Activated CD4-positive, alpha-beta T cell treated with anti-CD3 and anti-CD28 coated beads, Interleukin-2, Interleukin-4, amounts not matched to agents 100 ng/mL and 50 ng/mL, durations not matched to agents 16 hours and 8 hours (primary cell): ENCODE results near the gene UGDH.
"Not testable (repeated sequence)": the region's sequence is repeated elsewhere in the genome, so short reads cannot be mapped to it uniquely, and the experiment has no call there.

Experiments used
- DNase-seq: peaks from one replicate; pipeline ENCODE4 v3.0.0-alpha.2; 2020; ENCODE audit warnings: low spot score

UGDH gene

DNA sequence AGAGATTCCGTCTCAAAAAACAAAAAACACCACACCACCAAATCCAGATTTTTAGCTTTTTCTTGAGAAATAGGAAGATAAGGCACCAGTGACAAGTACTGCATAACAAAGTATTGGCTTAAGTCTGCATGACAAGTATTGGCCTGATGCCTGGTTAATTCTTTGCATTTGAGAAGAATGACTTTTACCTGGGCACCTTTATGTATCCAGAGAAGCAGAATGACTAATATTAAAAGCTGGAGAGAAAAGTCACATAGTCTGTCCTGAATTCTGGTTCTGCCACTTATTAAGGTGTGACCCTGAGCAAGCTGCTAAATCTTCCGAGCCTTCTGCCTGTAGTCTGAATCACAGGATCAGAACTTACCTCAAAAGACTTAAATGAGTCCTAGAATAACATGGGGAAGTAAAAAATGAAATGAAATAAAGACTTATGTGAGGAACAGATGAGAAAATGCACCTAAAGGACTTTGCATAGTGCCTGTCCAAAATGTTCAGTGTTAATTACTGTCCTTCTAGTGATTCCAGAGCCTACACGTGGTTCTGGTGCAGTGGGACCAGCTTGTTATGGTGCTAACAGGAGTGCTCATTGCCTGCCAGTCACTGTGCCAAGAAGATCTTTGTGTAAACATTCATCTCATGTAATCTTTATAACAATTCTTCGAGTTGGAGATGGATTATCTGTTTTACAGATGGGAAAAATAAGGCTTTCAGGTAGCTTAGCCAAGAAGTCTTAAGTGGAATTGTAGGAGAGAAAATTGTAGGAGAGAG is 31.6 kb downstream of the UGDH start:
- DNase-seq = no peak

DNA sequence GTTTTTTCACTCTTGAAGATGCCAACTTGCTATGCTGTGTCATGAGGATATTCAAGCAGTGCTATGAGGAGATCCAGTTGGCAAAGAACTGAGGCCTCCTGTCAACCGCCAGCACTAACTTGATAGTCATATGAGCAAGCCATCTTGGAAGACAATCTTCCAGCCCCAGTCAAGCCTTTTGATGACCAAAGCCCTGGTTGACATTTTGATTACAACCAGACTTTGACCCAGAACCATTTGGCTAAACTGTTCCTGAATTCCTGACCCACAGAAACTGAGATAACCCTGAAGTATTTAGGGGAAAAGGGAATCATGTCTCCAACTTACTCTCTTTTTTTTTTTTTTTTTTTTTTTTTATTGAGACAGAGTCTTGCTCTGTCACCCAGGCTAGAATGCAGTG is 32.9 kb downstream of the UGDH start:
- no peak for DNase-seq

DNA sequence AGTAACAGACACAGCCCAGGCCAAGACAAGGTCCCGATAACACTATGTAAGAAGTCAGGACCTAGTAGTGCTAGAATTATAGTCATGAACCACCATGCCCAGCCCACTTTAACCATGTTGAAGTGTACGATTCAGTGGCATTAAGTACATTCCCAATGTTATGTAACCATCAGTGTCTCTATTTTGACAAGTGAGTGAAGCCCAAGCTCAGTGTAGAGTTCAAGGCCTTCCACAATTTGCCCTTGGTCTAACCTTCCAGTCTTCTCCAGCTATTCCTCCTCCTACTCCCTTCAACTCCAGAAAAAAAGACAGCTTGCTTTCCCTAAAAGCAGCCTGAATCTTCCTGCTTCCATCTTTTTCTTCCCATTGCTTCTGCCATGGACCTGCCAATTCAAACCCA is 36.9 kb downstream of the UGDH start:
- DNase-seq = no peak

DNA sequence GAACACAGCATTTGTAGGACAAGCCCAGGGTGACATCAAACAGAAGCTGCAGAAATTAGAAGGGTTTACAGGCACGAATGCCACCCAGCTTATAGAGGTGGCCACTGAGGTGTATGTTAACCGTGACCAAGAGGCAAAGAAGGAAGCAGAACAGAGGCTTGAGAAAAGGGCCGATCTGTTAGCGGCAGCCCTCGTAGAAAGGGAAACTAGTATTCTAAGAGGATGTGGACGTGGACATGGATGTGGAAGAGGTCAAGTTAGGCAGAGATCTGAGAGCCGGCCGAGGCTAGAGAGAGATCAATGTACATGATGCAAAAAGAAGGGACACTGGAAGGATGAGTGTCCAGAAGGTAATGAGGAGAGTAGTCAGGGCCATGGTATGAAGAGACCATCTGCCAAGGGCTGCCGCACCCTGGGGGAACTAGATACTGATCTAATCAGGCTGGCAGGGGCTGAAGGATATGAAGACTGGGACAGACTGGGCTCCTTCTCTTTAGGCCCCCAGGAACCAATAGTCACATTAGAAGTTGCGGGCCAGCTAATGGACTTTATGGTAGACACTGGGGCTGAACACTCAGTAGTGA is 40.9 kb downstream of the UGDH start:
- DNase-seq = no peak

DNA sequence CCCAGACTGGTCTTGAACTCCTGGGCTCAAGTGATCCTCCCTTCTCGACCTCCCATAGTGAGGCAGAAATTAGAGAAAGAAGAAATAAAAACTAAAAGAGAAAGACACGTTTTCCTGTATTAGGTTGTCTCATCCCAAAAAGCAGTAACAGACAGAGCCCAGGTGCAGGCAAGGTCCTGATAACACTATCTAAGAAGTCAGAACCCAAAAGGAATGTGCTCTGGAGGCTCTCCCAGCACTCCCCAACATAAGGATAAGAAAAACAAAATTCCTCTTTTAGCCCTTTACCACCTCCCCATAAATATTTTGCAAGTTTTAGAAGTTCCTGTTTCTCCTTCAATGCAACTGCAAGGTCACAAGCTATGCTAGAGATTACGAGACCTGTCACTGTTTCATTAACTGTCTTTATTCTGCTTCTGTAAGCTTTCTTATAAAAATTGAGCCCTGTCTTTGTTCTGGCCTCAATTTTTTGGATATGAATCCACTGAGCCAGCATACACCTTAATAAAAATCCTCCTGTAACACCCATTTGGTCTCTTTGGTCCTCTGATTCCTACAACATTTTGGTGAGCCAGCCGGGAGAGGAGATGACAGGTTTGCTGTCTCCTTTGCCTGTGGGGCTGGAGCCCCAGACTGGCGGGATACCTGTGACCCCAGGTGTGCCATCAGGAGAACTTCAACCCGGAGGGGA is 42.5 kb downstream of the UGDH start:
- DNase-seq = no peak

DNA sequence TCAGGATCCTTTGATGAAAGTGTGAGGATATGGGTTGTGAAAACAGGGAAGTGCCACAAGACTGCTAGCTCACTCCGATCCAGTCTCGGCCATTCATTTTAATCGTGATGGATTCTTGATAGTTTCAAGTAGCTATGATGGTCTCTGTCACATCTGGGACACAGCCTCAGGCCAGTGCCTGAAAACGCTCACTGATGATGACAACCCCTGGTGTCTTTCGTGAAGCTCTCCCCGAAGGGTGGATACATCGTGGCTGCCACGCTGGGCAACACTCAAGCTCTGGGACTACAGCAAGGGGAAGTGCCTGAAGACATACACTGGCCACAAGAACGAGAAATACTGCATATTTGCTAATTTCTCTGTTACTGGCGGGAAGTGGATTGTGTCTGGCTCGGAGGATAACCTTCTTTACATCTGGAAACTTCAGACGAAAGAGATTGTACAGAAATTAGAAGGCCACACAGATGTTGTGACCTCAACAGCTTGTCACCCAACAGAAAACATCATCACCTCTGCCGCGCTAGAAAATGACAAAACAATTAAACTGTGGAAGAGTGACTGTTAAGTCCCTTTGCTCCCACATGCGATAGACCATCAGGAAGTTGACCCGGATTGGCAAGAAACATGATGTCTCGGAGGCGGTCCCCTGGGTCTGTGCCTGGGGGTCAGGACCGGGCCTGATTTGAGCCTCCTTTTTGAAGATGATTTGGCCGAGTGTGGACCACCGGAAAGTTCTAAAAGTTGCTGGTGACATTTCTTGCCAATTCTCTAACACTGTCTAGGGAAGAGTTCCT is 46.1 kb downstream of the UGDH start:
- no peak for DNase-seq

DNA sequence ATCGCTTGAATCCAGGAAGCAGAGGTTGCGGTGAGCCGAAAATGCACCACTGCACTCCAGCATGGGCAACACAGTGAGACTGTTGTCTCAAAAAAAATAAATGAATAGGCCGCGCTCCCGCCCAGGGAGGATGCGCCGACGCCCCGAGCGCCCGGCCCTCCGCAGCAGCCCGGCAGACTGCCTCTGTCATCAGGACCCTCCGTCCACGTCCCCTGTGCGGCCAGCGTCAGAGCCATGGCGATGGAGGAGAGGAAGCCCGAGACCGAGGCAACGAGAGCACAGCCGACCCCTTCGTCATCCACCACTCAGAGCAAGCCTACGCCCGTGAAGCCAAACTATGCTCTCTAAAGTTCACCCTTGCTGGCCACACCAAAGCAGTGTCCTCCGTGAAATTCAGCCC is 47.0 kb downstream of the UGDH start:
- no peak for DNase-seq

DNA sequence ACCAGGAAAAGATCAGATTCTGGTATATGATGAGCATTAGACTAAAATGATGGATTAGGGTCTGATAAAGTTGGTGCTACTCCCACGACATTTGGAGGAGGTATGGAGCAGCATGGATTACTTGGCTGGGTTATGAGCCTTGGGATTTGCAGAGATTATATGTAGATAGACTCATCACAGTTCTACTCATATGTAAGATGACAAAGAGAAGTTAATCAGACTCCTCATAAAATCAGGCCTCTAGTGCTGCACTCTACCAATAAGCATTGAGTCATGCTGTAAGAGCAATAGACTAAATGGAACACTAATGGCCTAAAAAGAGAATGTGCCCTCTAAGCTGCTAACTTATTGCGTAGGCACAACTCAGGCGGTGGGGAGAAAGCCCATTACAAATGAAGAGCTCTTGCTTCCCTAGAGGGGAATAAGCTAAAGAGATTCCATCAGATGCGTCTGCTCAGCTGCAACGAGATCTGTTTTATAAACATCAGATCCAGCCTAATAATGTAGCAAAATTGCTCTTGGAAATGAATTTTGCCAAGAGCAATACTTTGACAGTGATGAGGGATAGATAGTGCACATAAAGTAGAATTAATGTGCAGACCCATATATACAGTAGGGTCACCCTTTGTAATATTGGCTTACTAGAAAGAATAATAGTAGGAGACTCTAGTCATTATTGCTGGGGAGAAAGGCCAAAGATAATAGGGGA is 50.9 kb downstream of the UGDH start:
- DNase-seq = no peak

DNA sequence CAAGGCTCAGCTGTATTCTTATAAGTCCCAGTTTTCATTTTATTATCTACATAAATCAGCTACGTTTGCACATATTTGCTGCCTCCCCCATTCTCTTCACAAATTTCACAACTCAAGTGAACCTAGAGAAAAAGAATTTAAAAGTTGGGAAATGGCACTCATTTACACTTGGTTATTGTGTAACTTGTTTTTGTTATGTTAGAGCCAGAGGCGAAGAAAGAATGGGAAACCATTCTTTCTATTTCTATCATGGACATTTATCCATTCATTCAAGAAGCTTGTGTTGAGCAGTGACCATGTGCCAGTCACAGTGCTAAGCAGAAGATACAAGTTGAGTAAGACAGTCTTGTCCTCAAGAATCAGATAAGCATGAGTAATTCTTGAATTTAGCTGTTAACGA is 54.8 kb downstream of the UGDH start:
- no peak for DNase-seq

DNA sequence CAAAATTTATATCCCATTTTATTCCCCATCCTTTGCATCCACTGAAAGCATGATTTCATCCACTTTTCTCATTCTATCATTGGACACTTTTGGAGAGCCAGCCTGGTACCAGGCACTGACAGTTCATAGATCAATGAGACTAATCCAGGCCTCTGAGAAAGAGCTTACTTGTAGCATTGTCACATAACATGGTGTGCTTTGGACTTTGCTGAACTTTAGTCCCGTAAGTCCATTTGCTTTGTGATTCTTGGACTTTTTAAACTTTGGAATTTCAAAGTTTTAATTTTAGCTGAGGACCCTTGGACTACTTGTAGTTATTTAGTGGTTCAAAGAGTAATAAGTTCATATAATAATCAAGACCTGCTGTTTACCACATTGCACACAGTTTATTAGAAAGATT is 56.8 kb downstream of the UGDH start:
- no peak for DNase-seq

DNA sequence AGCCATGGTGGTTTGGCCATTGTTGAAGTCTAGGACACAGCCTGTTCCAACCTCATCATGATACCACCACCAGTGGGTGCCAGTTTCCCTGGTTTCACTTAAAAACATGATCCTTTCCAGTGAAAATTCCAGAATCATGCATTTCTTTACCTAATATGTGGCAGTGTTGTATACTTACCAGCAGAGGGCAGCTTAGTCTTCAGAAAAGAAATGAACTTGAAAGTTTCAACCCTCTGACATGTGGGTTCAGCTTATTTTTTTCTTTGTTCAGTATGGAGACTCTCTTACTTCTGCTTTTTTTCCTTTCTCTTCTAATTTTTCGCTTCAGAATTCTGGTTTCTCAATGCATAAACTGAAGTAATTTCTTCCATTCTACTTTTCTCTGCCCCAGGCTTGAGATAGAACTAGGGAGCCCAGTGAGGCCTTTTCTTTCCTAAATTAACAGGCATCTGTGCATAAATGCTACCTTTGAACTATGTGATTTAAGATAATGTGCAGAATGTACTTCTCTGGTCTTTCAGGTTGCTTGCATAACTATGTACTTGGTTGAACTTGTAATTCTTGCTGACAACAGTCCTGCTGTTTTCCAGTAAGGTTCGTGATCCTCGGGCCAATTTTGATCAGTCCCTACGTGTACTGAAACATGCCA is 57.7 kb downstream of the UGDH start:
- DNase-seq = peak; percentile 49

DNA sequence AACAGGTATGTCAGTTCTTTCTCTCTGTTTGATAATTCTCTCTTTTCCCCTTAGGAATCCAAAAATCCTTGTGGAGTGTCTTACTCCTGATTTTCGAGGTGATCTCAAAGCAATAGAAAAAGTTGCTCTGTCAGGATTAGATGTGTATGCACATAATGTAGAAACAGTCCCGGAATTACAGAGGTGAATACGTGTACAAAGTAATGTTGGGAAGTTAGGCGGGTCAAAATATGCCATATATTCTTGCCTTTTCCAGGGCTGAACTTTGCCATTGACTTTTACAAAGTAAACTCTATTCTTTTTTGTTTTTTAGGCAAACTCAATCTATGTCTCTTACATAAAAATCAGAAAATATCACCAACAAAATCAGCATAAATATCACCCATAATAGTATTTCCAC is 59.8 kb downstream of the UGDH start:
- DNase-seq = no peak

DNA sequence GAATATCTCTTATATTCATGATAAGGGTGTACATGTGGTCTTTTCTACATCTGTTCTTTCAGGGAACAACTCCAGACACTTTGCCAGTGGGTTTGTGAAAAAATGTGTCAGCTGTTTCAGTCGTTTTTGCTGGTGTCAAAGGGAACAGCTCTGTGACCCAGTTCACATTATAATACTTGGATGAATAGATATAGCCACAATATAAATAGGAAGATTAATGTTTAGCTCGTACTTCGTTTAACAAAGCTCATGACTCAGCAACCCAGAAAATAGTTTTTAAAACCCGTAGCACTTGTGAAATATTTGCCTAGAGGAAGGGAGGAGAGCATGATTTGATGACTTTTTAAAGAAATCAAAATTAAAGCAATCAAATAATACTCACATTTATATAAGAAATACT is 60.5 kb downstream of the UGDH start:
- DNase-seq = no peak

DNA sequence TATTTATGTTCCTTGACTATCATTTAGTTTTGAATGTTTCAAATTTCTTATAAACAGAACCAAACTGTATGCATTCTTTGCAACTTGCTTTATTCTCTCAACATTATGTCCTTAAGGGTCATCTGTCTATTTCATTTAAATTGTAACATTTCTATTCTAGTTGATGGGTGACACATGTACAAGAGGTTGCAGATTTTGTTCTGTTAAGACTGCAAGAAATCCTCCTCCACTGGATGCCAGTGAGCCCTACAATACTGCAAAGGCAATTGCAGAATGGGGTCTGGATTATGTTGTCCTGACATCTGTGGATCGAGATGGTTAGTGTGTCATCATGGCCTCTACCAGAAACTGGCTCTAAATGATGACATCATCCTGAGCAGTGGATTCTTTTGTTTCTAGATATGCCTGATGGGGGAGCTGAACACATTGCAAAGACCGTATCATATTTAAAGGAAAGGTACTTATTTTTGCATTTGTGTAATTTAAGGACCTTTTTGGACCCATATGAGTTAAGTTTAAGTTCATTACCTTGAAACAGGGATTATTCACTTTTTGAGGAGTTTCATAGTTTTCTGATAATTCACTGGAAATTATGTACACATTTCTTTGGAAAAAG is 62.2 kb downstream of the UGDH start:
- peak; percentile 47 for DNase-seq

DNA sequence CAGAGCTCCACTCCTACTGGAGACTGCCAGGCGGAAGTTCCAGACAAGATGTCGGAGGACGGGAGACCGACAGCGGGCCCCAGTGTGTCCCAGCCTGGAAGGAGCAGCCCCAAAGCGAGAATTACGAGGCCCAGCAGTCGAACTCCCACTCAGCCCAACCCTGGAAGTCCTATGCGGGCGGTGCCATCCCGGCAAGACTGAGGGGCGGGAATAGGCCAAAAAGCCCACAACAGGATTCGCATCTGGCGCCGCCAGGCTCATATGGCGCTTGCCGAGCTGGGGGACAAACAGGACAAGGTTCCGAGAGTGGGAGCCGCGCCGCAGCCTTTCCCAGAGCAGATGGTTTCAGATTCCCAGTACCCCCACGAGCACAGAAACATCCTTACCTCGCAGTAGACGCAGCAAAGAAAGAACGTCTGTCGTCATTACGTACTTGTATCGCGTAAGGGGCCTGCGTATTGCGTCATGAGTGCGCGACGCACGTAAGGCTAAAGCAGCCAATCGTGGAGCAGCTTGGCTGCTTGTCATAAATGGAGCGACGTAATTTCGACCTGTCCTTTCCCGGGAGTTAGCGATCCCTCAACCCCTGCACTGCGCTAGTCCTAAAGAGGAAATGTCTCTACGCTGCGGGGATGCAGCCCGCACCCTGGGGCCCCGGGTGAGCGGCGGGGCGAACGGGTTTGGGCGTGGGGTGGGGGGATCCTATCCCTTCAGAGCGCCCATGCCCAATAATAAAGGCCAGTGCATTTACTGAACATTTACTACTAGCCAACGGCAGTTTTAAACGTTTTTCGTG is 68.5 kb downstream of the UGDH start, which contains the start of the genes LIAS and RPL9:
TSS of gene LIAS (plus strand) at position 552 of the 796 bp plus-strand sequence. CDS start at position 614, 62 bp downstream.
TSS of gene RPL9 (minus strand) at position 418 of the 796 bp plus-strand sequence. CDS start 483 bp downstream, outside the sequence.
- DNase-seq = peak; percentile 97

DNA sequence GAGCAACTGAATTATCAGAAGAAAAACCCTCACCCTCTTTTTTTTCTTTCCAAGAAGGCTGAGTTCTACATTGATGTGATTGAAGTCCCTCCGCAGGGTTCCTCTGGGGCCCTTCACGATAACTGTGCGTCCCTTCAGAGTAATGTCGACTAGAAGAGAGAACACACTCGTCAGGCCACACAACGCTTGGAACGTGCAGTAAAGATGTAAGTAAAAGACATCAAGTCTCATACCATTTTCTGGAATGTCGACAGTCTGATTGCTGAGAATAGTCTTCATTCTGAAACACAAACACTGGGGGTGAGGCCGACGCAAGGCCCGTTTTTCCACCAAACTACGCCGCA is 69.1 kb downstream of the UGDH start:
- DNase-seq = not testable (repeated sequence)

DNA sequence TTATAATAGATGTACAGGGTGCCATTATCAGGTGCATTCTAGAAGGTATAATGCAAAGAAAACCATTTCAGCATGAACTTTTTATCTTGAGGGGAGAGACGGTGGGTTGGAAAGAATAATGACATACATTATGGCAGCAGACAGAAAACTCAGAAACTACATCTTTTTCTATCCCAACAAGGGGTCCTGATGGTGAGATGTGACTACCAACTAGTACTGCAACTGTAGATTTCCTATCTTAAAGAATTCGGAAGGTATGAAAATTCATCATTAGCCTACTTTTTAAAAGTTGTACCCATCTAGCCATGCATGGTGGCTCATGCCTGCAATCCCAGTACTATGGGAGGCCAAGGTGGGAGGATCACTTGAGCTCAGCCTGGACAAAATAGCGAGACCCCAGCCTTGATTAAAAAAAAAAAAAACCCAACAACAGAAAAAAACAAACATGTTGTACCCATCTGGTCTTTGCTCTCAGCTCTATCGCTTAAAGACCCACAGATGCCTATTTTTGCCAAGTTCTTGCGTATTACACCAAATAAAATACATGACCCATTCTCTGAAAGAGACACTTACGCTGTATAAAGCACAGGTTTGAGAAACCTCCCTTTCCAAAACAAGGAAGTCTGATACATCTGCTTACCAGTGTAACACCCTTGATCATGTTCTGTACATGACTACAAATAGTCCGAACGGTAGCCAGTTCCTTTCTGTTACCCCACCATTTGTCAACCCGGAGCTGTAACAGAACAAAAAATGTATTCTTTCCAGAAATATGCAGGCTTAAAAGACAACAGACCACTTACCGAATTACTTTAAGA is 70.1 kb downstream of the UGDH start:
- no peak for DNase-seq

DNA sequence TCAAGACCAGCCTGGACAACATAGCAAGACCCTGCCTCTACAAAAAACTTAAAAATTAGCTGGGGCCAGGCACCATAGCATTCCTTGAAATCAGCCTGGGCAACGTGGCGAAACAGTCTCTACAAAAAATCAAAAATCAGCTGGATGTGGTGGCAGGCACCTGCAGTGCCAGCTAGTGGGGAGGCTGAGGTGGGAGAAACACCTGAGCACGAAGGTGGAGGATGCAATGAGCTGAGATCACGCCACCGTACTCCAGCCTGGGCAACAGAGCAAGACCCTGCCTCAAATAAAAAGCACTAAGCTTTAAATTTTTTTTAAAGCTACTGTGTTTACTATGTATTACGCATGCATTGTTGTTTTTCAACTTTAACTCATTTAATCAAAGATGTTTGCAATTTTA is 71.8 kb downstream of the UGDH start:
- DNase-seq = no peak

DNA sequence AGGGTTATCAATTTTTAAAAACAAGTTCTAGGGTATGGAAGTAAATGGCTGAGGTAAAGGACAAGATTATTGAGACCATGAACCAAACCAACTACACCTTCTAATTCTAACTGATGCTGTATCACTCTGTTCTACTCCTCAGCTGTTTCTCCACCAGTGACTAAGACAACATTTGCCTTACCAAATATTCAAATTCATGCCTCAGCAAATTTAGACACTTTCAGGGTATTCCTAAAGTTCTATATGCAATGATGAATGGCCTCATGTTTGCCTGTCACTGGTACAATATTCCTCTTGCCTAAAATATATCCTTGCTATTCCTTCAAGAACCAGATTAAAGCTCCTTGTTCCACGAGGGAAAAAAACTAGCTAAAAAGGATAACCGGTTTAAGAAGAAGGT is 73.5 kb downstream of the UGDH start:
- no peak for DNase-seq
